ENCODE data around the gene UBXN11. TPM values are rescaled to one million over a fixed set of nuclear protein-coding genes. Genes with fewer than 3 reads are reported as not detected.

Gene UBXN11
- total and polyA plus RNA-seq, 9 donors: 3.6 to 37.0 (median 26.0) TPM

DNA sequence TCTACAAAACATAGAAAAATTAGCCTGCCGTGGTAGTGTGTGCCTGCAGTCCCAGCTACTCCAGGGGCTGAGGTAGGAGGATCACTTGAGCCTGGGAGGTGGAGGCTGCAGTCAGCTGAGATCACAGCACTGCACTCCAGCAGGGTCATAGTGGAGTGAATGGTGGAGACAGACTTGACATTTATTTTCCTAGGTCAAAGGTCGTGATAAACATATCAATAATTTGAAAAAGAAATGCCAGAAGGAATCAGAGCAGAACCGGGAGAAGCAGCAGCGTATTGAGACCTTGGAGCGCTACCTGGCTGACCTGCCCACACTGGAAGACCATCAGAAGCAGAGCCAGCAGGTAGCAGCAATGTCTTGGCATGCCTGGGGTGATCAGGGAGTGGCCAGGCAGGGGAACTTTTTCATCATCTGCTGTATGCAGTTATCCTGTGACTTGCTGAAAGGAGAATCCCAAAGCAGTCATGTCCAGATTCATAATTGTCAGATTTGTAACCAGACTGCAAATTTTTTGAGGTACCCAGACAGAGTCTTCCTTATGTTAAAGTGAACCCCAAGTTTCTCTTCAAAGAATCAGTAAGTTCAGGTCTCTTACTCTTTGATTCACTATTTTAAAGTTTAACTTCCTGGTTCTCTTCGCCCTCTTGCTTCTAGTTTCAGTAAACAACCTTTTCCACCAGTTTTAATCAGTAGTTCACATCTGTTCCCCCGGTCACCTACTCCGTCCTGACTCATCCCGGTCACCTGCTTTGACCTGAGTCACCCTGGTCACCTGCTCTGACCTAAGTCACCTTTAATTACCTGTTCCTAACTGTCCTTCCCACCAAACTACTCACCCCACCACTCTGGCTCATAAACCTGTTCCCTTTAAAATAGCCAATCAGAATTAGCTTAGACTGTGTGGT, 37.9 kb downstream of the UBXN11 start:
- intact Hi-C loops (cut with DNase I): no loop called here
- whole genome bisulfite sequencing, 3 donors: 94 to 96% (median 95%) methylated on average over 9 of the region's 9 CpGs
- no peaks in the 10 kb centered on the region for H3K36me3 ChIP-seq
- TF ChIP-seq, protein P1, sequence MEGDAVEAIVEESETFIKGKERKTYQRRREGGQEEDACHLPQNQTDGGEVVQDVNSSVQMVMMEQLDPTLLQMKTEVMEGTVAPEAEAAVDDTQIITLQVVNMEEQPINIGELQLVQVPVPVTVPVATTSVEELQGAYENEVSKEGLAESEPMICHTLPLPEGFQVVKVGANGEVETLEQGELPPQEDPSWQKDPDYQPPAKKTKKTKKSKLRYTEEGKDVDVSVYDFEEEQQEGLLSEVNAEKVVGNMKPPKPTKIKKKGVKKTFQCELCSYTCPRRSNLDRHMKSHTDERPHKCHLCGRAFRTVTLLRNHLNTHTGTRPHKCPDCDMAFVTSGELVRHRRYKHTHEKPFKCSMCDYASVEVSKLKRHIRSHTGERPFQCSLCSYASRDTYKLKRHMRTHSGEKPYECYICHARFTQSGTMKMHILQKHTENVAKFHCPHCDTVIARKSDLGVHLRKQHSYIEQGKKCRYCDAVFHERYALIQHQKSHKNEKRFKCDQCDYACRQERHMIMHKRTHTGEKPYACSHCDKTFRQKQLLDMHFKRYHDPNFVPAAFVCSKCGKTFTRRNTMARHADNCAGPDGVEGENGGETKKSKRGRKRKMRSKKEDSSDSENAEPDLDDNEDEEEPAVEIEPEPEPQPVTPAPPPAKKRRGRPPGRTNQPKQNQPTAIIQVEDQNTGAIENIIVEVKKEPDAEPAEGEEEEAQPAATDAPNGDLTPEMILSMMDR (IDR thresholded peaks at IDR 0.05): no peak
- TF ChIP-seq POLR2A (IDR thresholded peaks at IDR 0.05) (no peak), EP300 (IDR thresholded peaks at IDR 0.05) (no peak)
- H3K27me3 ChIP-seq: no peaks in the 10 kb centered on the region
- no peak overlapping the region for H3K27ac ChIP-seq
- H3K4me3 ChIP-seq: no peak overlapping the region
- no peak for DNase-seq
- H3K9me3 ChIP-seq: no peaks in the 10 kb centered on the region
- H3K4me1 ChIP-seq (ENCODE audit: insufficient read depth): no peaks in the 10 kb centered on the region

DNA sequence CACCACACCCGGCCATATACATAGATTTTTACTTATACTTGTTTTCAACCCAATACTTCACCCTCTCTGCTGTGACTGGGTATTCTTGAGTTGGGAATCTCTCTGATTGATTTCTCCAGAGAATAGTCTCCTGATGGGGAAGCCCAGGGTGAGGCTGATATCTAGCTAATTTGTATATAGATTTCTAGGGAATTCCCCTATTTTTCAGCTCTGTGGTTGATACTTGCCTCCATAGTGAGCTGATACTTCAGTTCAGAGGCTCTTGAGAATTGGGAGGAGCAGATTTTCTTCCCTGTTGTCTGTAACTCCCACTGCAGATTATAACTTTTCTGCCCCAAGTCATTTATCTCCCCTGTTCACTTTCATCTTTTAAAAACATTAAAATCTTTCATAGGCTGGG, 41.0 kb downstream of the UBXN11 start:
- no peak for DNase-seq
- Histone ChIP-seq H3K27me3 (no peaks in the 10 kb centered on the region), H3K27ac (no peak overlapping the region), H3K4me3 (no peak overlapping the region), H3K9me3 (no peaks in the 10 kb centered on the region), H3K4me1 (ENCODE audit: insufficient read depth) (no peaks in the 10 kb centered on the region), H3K36me3 (no peaks in the 10 kb centered on the region)
- intact Hi-C loops (cut with DNase I): no loop called here
- TF ChIP-seq POLR2A (IDR thresholded peaks at IDR 0.05): no peak
- TF ChIP-seq, protein P1 (IDR thresholded peaks at IDR 0.05): no peak
- 96 to 100% (median 97%) methylated on average over 1 of the region's 1 CpG for WGBS, 3 donors

DNA sequence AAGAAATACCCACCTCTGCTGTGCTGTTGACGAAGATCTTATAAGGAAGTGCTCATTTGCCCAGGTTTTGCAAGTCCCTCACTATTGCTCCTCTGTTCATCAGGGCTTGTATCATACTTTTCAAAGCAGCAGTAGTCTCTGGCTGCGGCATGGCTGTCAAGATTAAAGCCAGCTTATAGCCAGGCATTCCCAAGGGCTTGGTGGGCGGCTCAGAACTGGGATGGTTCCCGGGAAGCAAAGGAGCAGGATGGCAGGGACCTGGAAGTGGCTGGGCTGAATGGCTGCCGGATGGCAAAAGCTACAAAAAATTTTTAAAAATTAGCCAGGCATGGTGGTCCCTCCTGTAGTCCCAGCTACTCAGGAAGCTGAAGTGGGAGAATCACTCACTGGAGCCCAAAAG, 43.2 kb downstream of the UBXN11 start:
- WGBS, 3 donors: 87 to 88% (median 88%) methylated on average over 5 of the region's 5 CpGs
- TF ChIP-seq, protein P1 (IDR thresholded peaks at IDR 0.05): no peak
- TF ChIP-seq EP300 (IDR thresholded peaks at IDR 0.05) (no peak), POLR2A (IDR thresholded peaks at IDR 0.05) (no peak)
- no peaks in the 10 kb centered on the region for H3K27me3 ChIP-seq
- H3K36me3 ChIP-seq: no peaks in the 10 kb centered on the region
- intact Hi-C loops (cut with DNase I): no loop called here
- no peaks in the 10 kb centered on the region for H3K4me1 ChIP-seq (ENCODE audit: insufficient read depth)
- H3K4me3 ChIP-seq: no peak overlapping the region
- DNase-seq: no peak
- no peaks in the 10 kb centered on the region for H3K9me3 ChIP-seq
- no peak overlapping the region for H3K27ac ChIP-seq

DNA sequence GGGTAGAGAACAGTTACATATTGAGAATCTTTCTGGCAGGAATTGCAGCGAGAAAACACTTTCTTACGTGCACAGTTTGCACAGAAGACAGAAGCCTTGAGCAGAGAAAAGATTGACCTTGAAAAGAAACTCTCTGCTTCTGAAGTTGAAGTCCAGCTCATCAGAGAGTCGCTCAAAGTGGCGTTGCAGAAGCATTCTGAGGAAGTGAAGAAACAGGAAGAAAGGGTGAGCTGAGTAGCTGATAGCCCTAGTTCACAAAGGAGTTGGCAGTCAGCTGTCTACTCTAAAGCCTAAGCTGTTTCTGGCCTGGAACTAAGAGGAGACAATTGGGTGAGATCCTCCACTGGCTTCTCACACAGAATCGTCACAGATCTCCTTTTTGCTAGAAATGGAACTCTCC, 46.9 kb downstream of the UBXN11 start:
- H3K27ac ChIP-seq: no peak overlapping the region
- H3K9me3 ChIP-seq: no peaks in the 10 kb centered on the region
- TF ChIP-seq EP300 (IDR thresholded peaks at IDR 0.05) (no peak), POLR2A (IDR thresholded peaks at IDR 0.05) (no peak)
- TF ChIP-seq, protein P1 (IDR thresholded peaks at IDR 0.05): no peak
- no peaks in the 10 kb centered on the region for H3K36me3 ChIP-seq
- intact Hi-C loops (cut with DNase I): no loop called here
- WGBS, 3 donors: 59 to 78% (median 64%) methylated on average over 5 of the region's 5 CpGs
- no peaks in the 10 kb centered on the region for H3K4me1 ChIP-seq (ENCODE audit: insufficient read depth)
- H3K27me3 ChIP-seq: no peaks in the 10 kb centered on the region
- no peak for DNase-seq
- H3K4me3 ChIP-seq: no peak overlapping the region
